ENCODE data around the gene TET2.

TET2 gene

DNA sequence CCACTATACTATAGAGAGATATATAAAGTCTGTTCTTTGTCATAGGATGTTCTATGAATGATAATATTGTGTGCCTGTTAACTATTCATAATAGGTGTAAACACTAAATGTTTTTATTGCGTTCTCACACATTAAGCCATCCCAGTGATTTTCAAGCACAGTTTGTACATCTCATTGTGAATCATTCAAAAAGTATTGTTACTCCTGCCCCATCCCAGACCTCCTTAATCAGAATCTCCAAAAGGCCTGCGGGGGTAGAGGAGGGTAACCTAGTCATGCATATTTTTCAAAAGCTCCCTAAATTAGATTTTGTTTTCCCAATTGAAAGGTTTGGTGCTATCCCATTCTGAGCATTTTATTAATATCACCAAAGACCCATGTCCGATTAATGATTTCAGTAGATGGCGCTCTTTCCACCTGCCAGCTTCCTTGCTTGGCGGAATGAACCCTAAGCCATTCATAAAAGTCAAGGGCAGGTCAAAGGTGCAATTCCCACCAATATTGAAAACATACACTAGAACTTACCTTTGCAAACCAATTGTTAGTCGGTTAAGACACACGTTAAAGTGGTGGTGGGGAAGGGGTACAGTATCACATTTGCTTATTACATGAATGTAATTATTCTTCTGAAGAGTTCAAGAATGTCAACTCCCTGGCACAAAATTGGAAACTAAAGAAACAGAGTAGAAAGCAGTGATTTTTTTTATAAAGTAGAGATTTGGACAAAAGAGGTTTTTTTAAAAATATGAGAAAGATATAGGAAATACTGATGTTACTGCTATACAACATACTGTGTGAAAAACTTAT is 5.8 kb upstream of the TET2 start:
- DNase-seq (ENCODE audit: low read depth in 2 of 2): no peak

GRCh38 chr4:105145156-105145902 is 1.3 kb upstream of the TET2 start:
- no peak for DNase-seq (ENCODE audit: low read depth in 2 of 2)

DNA sequence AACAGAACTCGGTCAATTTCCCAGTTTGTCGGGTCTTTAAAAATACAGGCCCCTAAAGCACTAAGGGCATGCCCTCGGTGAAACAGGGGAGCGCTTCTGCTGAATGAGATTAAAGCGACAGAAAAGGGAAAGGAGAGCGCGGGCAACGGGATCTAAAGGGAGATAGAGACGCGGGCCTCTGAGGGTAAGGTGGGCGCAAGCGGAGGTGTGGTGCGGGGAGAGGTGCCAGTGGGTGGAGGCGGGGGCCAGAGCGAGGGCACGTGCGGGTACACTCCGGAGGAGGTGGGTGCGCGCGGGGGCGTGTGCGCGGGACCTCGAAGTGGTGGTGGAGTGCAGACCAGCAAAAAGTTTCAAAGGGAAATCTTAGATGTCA is 787 bp upstream of the TET2 start:
- DNase-seq (ENCODE audit: low read depth in 2 of 2): peak in 1 of 2 donors; percentile 17

- no peak for DNase-seq (ENCODE audit: low read depth in 2 of 2)
Observed at GRCh38 chr4:105147016-105147552, 408 bp downstream of the TET2 start.

DNA sequence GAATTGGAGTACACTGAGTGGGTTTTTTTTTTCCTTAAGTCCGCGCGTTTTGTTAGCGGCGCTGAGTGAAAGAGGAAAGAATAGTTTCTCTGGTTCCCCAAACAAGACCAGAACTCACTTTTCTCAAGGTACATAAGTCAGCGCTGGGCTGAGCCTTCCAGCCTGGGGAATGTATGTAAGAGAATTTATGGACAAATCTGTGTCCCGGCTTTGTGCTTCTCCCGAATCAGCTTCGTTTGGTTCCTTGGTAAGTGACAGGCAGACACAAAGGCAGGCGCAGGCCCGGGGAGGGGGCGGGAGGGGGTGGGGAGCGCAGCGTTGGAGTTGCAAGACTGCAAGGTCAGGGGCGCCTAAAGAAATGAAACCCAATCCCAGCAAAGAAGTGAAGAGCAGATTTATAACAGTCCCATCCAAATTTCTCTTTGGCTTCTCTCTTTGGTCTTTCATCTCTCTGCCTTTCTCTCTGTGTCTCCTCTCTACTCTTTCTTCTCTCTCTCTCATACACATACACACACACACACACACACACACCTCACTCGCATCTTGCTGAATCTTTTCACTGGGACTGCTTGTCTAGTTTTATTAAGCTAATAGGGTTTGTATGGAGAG is 981 bp downstream of the TET2 start:
- peak in 1 of 2 donors; percentile 11 for DNase-seq (ENCODE audit: low read depth in 2 of 2)

GRCh38 chr4:105148356-105148755 is 1.7 kb downstream of the TET2 start:
- no peak for DNase-seq (ENCODE audit: low read depth in 2 of 2)

- no peak for DNase-seq (ENCODE audit: low read depth in 2 of 2)
Observed at GRCh38 chr4:105148776-105149175, 2.1 kb downstream of the TET2 start.

- DNase-seq (ENCODE audit: low read depth in 2 of 2): no peak
Observed at GRCh38 chr4:105149771-105150170, 3.1 kb downstream of the TET2 start.

- no peak for DNase-seq (ENCODE audit: low read depth in 2 of 2)
Observed at GRCh38 chr4:105150503-105150902, 3.8 kb downstream of the TET2 start.

DNA sequence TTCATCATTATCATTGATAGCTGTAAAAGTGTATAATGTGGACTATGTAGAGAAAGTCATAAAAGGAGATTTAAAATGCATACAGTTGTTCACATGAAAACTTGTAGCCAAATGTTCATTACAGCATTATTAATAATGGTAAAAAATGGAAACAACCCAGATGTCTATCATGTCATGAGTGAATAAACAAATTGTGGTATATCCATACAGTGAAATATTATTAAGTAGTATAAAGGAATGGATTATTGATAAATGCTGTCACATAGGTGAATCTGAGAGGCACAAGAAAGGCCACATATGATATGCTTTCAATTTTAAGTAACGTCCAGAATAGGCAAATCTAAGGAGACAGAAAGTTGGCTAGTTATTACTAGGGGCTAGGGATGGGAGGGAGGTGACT is 7.1 kb downstream of the TET2 start:
- DNase-seq (ENCODE audit: low read depth in 2 of 2): no peak

- no peak for DNase-seq (ENCODE audit: low read depth in 2 of 2)
Observed at GRCh38 chr4:105154576-105154975, 7.9 kb downstream of the TET2 start.

- no peak for DNase-seq (ENCODE audit: low read depth in 2 of 2)
Observed at GRCh38 chr4:105155426-105155825, 8.8 kb downstream of the TET2 start.

GRCh38 chr4:105158837-105159236 is 12.2 kb downstream of the TET2 start:
- no peak for DNase-seq (ENCODE audit: low read depth in 2 of 2)

DNA sequence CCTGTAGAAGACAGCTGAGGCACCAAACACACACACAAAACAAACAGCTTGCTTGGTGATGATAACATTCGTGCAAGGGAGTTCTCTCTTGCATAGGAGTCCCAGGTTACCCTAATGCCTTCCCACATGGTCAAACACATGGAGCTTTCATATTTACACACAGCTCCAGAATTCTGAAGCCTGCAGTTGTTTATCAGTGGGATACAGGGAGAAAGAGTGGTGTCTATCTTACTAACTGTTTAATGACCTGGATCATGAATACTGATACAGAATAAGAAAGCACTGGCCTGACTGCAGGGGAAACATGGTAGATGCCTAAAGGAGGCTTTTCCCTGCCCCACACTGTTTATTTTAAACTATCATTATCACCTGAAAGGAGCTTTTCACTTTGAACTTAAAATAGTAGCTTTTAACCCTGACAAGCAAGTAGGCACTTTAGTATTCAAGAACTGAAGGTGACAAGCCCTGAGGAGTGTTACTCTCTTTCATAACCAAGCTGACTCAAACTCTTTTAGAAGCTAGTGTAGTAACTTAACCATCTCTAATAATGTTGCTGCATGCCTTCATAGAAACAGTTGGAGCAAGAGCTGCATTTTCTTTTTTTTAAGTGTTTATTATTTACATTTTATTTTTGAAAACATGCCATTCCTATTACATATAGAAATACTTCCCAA is 15.6 kb downstream of the TET2 start:
- no peak for DNase-seq (ENCODE audit: low read depth in 2 of 2)

DNA sequence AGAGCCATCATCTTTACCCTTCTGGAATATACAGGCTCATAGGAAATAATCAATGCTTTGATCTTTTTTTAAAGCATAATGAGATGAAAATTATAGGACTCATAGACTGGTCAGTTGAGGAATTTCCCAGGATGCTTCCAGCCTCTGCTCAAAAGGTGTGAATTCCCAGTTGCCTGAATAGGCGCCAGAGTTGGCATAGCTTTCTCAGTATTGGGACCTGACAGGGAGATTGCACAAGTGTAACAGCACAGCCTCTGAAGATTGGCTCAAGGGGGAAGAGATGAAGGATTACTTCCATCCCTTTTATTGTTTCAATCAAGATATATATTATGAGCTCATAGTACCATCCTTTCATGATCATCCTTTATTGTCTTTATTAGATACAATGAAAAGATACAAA is 17.9 kb downstream of the TET2 start:
- no peak for DNase-seq (ENCODE audit: low read depth in 2 of 2)

DNA sequence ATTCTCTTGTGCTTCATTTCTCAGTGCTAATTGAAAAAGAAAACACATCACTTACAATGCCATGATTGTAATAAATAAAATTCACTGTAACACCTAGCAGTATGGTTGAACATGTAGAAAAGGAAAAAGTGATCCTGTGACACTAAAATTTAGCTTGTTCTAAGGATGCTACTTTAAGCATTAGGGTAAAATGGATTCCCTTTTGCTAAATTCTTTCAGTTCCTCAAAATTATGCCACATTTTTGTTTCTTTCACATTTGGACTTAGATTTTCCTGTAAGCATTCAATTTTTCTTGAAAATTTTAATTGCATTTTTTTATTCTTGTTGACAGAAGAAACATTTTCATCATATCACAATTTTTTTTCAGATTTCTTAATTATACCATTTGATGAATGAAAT is 19.4 kb downstream of the TET2 start:
- DNase-seq (ENCODE audit: low read depth in 2 of 2): no peak

DNA sequence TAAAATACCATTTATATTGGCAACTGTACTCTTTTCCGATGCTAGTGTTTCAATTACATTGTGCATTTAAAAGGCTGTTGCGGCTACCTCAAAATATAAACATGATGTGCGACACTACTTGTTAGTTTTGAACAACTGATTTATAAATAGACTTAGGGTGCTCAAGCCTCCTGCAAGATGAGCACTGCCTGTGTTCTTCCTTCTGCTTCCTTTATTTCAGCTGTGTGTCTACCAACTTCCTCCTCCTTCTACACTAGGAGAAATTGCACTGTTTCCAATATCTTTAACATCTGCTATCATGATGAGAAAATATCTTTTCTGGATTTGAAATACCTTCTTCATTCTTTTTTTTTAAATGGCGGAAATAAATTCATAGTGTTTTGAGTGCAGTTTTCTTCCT is 24.0 kb downstream of the TET2 start:
- DNase-seq (ENCODE audit: low read depth in 2 of 2): no peak

GRCh38 chr4:105171912-105172311 is 25.2 kb downstream of the TET2 start:
- no peak for DNase-seq (ENCODE audit: low read depth in 2 of 2)

DNA sequence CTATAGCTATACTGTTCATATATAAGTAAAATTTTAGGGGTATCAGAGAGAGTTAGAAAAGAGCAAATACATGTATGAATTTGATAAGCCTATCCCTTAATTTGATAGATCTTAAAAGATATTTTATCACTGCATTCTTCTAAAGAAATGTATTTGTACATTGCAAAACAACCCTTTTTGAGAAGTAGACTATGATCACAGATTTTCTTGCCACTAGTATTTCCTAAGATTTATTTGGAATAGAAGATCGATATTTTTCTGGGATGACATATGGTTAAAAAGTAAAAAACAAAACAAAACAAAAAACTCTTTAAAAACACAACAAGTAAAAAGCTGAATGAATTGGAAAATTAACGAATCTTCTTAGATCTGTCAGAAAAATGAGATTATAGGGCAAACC is 27.4 kb downstream of the TET2 start:
- DNase-seq (ENCODE audit: low read depth in 2 of 2): no peak

DNA sequence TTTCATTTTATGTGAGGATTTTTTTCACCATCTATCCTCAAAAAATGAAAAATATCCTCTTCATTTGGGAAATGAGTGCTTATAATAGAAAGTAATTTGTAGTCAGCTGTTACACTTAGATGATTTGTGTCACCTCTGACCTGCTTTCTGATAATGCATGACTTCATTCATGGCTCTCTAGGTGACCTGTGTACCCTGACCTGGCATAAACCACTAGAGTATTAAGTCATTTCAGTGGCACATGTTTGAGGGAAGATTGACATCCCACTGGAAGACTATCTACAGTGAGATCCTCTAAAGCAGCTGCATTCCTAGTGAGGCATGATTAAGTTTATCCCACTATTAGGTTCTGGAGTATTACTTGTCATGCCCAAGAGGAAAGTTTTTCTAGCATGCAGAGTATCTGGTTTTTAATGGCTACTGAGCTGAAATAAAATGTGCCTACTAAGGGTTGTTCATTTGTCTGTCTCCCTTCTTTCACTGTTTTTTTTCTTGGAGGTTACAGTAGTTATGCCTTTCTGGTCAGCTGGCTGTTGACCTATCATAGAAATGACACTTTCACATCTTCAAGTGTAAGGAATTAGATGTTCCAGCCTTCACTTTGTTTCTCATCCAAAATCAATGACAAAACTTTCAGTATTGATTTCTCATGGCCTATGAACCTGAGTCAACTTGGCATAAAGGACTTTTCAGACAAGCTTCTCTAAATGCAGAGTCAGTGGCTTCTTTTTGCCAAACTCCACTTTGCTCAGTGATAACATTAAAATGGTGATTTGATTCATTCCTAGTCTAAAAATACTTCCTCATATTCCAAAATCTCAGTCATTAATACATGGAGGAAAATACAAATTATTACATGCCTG is 33.1 kb downstream of the TET2 start:
- DNase-seq (ENCODE audit: low read depth in 2 of 2): no peak

GRCh38 chr4:105181259-105181658 is 34.6 kb downstream of the TET2 start:
- no peak for DNase-seq (ENCODE audit: low read depth in 2 of 2)

All from stimulated activated CD8-positive, alpha-beta memory T cell treated with anti-CD3 and anti-CD28 coated beads, Interleukin-2, amount 100 ng/mL, for 48 hours (primary cell).